Measurements from ENCODE around the gene NAXE. TPM values are rescaled to one million over a fixed set of nuclear protein-coding genes. Genes with fewer than 3 reads are reported as not detected.
"Not testable (repeated sequence)": the region's sequence is repeated elsewhere in the genome, so short reads cannot be mapped to it uniquely, and the experiment has no call there.

NAXE gene
- polyA plus RNA-seq, 5 donors: 43.2 to 70.0 (median 51.7) TPM

DNA sequence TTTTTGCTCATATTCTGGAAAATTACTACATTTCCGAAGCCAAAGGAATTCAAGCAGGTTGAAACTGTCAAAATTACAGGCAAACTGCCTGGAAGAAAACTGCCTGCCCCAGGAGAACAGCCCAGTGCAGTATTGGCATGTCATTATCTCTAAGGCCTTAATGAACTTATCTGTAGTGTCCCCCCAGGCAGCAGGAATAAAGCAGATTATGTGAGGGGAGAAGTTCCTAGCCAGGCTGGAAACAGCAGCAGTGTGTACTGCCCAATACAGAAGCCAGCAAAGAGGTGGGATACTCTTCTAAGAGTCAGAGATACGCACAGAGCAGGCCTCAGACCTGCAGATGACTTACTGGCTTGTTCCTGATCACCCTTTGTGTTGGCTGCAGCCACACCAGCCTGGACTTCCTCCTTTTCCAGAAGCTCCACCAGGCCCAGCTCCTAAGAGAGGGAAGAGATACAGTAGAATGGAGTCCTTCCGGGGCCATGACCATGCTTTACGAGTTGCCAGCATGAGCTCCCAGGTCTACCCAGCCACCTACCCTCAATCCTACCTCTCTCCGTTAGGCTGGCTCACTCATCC lies 30.9 kb upstream of the NAXE start:
- no peak for DNase-seq

DNA sequence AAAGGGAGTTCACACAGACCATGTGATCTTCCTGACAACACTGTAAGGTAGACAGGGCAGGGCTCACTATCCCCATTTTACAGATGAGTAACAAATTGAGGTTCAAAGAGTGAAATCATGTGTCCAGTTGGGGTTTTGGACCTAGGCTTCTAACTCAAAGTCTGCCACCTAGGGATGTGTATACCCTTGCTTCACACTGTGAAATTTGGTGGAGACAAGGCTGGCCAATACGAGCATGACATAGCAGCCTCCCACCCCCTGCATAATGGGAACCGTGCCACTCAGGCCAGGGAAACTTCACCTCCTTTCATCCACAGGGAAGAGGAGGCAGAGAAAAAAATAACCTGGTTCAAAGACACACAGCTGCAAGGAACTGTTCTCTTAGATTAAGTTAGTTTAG lies 26.1 kb upstream of the NAXE start:
- no peak for DNase-seq

DNA sequence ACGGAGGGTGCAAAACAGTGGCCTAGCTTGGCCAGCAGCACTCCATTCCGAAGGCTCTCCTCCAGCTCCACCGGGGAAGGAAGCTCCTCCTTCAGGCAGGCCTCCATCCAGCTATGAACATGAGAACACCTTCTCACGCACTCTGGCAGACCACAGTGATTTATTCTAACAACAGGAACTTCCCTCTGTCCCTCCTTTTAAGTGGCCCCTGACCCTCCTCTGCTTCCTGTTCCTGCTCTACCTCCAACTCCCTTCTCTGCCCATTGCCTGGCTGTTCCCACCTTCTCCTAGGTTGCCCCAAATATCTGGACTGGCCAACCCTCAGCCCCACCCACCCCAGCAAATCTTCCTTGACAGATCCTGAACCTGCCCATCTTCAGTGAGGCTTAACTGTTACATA lies 25.1 kb upstream of the NAXE start:
- no peak for DNase-seq

DNA sequence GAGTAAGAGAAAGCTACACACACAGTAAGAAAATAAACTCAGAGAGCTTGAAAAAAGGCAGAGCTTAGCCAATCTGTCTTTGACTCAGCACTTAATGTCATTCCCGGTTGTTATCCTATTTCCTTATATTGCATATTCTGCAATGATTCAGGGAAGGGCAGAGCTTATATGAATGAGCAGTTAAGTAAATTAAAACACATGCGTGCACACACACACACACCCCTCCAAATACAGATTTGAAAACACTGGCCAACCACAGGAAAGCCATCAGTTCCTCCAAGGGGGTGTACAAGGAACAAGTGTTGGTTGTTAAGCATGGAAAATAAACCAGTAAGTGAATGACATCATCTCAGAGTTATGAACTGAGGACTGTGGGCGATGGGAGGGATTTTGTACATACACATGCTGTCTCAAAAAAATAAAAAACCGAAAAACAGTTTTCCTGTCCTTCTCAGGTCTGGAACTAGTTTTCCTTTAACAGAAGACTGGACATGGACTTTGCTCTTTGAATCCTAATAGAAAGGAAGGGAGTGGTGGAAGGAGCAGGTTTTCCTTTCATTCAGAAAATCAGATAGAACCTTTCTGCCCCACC lies 20.2 kb upstream of the NAXE start:
- DNase-seq: peak in 1 of 2 donors; percentile 31

DNA sequence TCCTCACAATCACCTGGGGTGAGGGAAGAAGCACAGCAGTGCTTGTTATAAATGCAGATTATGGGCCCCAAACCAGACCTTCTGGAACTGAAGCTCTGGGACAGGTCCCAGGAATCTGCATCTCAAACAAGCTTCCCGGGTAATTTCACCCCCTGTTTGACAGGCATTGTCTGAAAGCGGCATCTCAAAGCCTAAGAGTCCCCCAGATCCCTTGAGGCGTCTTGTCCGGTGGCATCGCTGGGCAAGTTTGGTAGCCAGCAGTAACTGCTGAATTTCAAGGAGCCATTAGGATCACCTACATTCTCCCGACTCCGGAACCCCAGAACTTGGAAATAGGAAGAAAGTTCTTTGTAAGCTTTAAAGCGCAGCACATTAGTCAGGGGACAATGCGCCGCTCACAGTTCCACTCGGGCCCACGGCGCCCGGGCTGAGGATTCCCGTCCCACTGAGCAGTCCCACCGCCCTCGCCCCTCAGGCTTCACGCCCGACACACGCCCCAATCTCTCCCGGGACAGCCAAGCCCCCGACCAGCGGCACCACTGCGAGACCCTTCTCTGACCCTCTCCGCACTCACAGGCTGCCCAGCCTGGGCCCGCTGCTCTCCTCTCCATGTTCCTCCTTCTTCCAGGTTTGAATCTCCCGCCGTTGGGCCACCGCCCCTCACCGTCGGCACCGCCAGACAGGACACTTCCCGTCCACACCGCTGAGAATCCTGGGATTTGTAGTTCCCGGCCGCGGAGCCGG lies 19.5 kb upstream of the NAXE start, which contains the start of gene IQGAP3:
Gene IQGAP3, minus strand, starts transcription at position 647 of the 744 bp plus-strand sequence. Its CDS starts 36 bp downstream, at position 611.
- DNase-seq: peak; percentile 69 to 78

DNA sequence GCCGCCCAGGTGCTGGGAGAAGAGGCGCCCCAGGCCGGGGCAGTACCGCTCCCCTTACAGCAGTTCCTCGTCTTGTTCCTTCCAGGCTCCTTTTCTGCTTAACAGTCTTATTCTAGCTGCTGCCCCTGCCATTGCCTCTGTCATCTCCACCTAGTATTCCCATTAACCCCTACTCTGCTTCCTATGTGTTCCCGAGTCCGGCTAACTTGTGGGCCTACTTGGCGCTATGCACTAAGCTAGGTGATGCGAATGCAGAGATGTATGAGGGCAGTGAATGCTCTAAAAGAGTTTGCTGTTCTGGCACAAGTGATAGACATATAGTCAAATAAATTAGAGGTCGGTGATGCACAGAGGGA lies 18.9 kb upstream of the NAXE start:
- no peak for DNase-seq

DNA sequence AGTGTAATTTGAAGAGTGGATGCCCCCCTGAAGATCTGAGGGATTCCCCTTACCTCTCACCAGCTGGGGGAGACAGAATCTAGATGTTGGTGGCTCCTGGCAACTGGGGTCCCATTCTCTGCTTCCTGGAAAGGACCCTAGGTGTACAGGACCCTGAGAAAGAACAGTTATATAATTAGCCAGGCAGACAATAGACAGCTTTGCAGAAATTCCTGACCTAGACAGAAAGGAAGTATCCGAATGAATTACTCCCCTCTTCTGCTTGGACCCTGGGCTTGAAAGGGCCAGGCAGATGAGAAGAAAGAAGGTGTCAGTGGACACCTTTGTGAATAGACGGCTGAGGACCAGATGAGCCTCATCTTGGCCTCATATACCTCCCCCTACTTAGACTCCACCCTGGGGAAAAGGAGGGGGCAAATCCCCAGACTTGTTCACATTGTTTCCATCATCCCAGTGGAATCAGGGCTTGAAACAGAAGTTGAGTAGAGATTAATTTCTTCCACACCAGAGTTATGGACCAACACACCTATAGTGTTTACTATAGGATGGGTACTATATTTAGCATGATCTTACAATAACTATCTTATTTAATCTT lies 17.4 kb upstream of the NAXE start:
- DNase-seq: no peak

DNA sequence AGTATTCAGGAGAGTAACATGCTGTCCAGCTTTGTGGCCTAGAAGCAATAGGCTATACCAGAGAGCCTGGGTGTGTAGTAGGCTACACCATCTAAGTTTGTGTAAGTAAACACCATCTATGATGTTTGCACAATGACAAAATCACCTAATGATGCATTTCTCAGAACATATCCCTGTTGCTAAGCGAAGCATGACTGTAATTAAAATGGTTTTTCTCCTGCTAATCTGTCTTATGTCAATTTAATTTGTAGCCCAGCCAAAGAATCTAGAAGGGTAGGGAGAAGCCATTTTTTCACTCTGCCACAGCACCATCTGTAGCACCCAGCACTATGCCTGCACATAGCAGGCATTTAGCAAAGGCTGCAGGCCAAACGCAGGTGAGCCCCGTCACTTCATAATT lies 14.0 kb upstream of the NAXE start:
- no peak for DNase-seq

DNA sequence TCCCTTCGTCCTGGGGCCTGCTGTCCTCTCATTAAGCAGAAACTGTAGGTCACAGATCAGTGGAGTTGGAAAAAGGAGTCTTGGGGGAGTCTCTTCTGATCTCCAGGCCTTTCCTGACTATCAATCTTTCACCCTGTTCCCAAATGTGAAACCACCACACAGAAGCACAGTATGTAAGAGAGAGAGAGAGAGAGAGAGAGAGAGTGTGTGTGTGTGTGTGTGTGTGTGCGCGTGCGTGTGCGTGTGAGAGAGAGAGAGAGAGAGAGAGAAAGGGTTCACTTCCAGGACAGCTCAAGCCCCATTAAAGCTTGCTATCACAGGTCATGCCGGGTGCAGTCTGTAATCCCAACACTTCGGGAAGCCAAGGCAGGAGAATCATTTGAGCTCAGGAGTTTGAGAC lies 13.5 kb upstream of the NAXE start:
- DNase-seq: no peak

DNA sequence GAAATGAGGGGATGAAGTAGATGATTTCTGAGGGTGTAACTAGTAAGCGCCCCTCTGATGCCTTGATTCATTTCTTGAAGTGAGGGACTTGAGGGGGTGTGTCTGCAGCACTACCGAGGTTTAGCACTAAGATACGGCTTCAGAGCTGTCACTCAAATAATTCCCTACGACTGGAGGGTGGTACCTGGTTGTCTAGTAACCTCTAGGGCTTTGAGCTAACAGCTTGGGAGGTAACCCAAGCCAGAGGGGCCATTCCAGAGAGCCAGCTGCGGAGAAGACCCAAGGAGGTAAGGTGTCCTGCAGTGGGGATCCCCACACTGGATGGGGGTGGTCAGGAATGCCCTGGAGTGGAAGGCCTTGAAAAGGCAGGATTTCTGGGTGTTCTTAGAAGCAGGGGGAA lies 12.1 kb upstream of the NAXE start, which contains the start of gene TTC24:
Gene TTC24, plus strand, starts transcription at position 252 of the 400 bp plus-strand sequence. CDS start 1,642 bp downstream, outside the sequence.
- no peak for DNase-seq

DNA sequence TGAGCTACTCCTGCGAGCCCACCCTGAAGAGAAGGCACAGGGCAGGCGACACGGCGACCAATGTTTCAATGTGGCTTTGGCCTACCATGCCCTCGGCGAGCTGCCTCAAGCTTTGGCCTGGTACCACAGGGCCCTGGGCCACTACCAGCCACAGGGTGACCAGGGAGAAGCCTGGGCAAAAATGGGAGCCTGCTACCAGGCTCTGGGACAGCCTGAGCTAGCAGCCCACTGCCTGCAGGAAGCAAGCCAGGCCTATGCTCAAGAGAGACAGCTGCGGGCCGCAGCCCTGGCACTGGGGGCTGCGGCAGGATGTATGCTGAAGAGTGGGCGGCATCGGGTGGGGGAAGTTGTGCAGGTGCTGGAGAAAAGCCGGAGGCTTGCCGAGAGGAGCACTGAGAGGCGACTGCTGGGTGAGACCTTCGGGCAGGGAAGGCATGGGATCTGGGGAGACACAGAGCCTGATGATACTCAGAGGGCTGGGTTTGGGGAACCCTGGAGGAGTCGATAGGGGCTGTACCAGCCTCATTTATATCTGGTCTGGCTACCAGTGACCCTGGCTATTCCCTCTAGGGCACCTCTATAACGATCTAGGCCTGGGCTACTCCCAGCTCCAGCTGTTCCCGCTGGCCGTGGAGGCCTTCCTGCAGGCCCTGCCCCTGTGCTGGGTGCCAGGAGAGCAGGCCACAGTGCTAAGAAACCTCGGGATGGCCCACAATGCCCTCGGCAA lies 9.8 kb upstream of the NAXE start:
- no peak for DNase-seq

DNA sequence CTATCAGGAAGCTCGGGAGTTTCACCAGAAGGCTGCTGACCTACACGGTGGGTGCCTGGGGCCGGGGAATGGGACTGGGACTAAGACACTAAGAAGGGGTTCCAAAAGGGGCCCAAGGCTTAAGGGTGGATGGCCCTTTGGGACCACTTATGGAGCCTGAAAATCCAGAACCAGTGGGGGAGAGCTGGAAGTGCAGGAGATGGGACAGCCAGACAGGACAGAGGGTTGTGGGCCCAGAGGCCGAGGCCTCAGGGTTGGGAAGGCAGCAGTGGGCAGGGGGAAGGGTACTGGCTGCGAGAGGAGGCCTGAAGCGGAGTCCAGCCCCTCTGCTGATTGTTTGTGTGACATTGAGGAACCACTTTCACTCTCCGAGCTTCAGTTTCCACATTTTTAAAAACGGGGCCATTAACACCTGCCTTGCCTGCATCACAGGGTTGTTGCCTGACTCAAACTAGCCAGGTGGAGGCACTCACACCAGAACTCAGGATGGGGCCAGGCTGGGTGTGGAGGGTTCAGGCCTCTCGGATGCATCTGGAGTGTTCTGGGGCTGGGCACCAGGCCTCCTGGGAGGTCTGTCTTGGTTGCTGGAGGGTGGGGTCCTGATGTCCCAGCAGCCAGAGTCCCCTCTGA lies 9.1 kb upstream of the NAXE start:
- DNase-seq: no peak

DNA sequence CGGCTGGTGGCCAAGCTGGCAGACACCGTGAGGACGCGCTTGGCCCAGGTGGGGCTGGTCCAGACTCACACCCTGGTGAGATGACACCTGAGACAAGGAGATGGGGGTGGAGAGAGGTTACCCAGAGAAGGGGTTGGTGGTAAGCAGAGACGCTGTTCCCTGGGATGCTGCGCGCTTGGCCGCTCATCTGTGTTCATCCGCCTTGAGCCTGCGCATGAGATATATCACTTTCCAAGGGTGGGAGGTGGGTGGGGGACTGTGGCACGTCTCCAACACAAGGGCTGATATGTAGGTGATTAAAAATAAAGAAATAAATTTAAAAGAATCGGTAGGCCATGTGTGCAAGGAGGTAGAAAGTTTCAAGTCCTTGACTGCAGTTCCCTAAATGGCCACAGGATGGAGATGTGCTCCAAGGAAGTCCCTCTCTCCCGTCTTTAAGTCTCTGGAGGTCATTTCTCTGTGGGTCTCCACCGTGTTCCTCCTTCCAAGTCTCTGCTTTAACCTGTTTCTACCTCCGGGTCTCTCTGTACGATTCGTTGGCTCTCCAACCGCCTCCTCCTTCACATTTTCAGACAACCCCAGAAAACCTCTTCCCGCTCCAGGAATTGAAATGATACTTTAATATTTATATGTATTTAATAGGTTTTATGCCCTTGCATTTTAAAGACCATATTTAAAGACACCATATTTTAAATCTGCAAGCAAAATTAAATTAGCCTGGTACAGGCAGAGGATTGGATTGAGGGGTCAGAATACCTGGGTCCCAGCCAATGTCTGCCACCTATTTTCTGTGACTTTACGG lies 7.6 kb upstream of the NAXE start:
- peak; percentile 44 to 70 for DNase-seq

DNA sequence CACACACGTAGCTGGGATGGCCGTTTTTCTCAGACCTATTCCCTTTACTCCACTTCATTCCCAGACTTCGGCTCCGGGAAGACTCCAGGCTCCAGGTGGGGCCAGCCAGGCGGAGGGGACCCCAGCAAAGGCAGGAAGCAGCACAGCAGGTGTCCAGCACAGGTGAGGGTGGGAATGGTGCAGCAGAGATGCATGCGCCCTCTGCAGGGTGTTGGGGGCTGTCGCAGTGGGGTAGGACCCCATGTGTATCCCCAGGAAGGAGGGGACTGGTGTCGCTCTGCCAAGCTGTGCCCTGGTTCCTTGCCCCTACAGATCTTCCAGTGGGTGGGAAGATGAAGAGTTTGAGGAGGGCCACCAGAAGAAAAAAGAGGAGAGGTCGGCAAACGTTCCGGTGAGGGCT lies 6.8 kb upstream of the NAXE start:
- no peak for DNase-seq

DNA sequence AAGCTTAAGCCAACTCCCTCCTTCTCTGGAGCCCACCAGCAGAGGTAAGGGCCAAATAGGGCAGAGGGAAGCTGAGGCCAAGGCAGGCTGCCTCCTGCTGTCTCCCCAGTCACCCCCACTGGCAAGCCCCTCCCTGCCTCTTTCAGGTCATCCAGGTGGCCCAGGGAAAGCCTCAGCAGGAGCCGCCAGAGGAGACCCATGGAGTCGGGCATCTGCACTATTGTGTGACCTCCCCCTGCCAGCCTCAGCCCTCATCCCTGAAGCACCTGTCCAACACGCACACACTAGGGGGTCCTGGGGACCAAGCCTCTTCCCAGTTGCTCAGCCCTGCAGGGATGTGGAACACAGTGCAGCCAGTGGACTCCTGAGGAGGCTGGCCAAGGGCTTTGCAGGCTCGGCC lies 5.3 kb upstream of the NAXE start:
- no peak for DNase-seq

DNA sequence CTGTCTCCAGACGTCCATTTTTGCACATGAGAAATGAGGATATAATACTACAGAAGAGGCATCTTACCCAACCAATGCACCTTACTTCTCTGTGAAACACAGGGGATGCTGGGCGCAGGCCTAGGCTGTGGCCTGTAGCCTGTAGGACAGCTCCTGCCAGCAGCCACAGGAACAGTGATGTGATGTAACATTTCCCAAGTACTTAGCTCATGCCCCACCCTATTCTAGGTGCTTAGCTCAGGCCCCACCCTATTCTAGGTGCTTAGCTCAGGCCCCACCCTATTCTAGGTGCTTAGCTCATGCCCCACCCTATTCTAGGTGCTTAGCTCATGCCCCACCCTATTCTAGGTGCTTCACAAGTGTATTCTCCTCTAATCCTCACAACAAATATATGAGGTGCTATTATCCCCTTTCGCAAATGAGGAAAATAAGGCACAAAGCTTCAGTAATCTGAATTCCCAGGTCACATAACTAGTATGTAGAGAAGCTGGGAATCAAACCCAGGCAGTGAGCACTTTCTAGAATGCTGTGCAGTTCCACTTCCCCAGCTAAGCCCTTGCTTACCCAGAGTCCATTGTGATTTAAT lies 4.6 kb upstream of the NAXE start:
- no peak for DNase-seq

DNA sequence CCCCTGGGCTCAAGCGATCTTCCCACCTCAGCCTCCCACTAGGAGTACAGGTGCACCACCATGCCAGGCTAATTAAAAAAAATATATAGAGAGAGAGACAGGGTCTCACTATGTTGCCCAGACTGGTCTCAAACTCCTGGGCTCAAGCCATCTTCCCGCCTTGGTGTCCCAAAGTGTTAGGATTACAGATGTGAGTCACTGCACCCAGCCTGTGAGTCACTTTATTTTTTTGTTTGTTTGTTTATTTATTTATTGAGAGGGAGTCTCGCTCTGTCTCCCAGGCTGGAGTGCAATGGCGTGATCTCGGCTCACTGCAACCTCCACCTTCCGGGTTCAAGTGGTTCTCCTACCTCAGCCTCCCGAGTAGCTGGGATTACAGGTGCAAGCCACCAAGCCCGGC lies 3.6 kb upstream of the NAXE start:
- DNase-seq: not testable (repeated sequence)

DNA sequence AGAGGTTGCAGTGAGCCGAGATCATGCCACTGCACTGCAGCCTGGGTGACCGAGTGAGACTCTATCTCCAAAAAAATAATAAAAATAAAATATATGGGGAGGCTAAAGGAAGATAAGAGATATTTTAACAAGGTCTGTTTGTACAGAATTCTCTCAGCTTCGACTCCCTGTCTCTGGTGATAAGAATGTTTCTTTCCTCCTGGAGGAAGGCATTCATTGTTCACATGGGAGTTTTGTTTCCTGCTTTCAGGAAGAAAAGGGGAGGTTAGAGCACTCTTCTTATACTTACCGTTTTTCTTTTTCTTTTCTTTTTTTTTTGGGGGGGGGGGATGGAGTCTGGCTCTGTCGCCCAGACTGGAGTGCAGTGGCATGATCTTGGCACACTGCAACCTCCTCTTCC lies 2.0 kb upstream of the NAXE start:
- DNase-seq: no peak

DNA sequence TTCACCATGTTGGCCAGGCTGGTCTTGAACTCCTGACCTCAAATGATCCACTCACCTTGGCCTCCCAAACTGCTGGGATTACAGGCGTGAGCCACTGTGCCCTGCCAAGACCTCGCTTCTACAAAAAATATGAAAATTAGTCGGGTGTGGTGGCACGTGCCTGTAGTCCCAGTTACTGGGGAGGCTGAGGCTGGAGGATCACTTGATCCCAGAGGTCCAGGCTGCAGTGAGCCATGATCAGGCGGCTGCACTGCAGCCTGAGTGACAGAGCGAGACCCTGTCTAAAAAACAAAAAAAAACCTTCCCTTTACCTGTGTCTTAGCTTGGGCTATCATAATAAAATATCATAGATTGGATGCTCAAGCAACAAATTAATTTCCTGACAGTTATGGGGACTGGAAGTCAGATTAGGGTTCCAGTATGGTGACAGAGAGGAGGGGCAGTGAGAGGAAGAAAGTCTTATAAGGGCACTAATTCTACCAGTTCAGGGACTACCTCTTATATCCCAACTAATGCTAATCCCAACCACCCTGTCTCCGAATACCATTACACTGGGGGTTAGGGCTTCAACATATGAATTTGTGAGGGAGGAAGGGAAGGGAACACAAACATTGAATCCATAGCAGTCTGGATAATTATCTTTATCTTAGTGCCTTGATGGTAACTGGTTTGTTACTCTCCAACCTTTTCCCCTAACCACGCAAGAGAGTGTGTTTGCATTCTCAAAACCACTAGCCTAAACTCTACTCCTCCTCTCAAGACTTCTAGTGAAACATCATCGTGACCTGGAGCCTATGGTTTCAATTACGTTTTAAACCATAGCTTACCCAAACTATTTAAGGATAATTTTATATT lies 1.0 kb upstream of the NAXE start:
- no peak for DNase-seq

DNA sequence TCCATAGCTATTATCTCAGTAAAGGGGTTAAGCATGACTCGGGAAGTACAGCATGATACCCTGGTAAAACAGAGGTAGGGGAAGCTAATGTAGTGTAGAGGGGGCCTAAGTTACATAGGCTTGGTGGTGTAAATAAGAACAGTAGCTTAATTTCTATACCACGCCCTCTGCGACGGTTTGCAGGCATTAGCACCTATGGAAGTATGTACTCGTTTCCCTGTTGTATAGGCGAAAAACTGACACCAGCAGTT lies 470 bp upstream of the NAXE start:
- no peak for DNase-seq
